ENCODE data around the gene REEP6. TPM values are rescaled to one million over a fixed set of nuclear protein-coding genes. Genes with fewer than 3 reads are reported as not detected.

The REEP6 gene
- polyA plus RNA-seq, 1 experiment, result 0.84 TPM

DNA sequence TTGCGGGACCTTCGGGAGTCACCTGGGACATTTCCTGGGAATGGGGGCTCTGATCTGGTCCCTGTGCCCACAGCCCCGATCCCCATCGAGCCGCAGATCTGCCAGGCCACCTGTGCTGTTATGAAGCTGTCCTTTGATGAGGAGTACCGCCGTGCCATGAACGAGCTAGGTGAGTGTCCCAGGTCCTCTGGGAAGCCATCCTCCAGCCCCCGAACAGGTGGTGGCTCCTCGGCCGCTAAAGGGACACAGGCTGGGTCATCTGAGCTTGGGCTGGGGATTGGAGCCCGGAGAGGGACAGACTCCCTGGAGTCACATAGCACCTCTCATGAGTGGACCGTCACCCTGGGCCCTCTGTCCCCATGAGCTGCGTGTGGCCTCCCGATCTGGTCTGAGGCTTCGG, 33.1 kb upstream of the REEP6 start:
- no peak overlapping the region for H3K4me3 ChIP-seq (ENCODE audit: low read depth, low read length)
- no peak overlapping the region for H3K27ac ChIP-seq (ENCODE audit: low read depth, low read length)
- no peak for TF ChIP-seq CTCF (IDR thresholded peaks at IDR 0.05; ENCODE audit: low read depth, low read length)
- H3K27me3 ChIP-seq (ENCODE audit: control insufficient read depth, insufficient read depth, low read length), result peaks cover 35% of the 10 kb centered on the region
- POLR2A ChIA-PET, result no interaction called here
- peaks cover 10% of the 10 kb centered on the region; the same call in 1 of the 2 replicates for H3K9me3 ChIP-seq (ENCODE audit: control insufficient read depth, insufficient read depth, low read length)
- no peak for DNase-seq (ENCODE audit: low read depth, low spot score)
- CTCF ChIA-PET, result no interaction called here

- no peak for TF ChIP-seq CTCF (IDR thresholded peaks at IDR 0.05; ENCODE audit: low read depth, low read length)
- Histone ChIP-seq H3K27me3 (ENCODE audit: control insufficient read depth, insufficient read depth, low read length) (peaks cover 26% of the 10 kb centered on the region), H3K9me3 (ENCODE audit: control insufficient read depth, insufficient read depth, low read length) (peaks cover 10% of the 10 kb centered on the region; the same call in 1 of the 2 replicates), H3K27ac (ENCODE audit: low read depth, low read length) (no peak overlapping the region), H3K4me3 (ENCODE audit: low read depth, low read length) (no peak overlapping the region)
- CTCF ChIA-PET, result no interaction called here
- POLR2A ChIA-PET, result no interaction called here
- no peak for DNase-seq (ENCODE audit: low read depth, low spot score)
Observed at GRCh38 chr19:1459479-1459878, 31.5 kb upstream of the REEP6 start.

GRCh38 chr19:1460033-1460995, 30.7 kb upstream of the REEP6 start:
- no peak for DNase-seq (ENCODE audit: low read depth, low spot score)
- Histone ChIP-seq H3K9me3 (ENCODE audit: control insufficient read depth, insufficient read depth, low read length) (peaks cover 9% of the 10 kb centered on the region; the same call in 1 of the 2 replicates), H3K27ac (ENCODE audit: low read depth, low read length) (no peak overlapping the region), H3K27me3 (ENCODE audit: control insufficient read depth, insufficient read depth, low read length) (peaks cover 26% of the 10 kb centered on the region), H3K4me3 (ENCODE audit: low read depth, low read length) (no peak overlapping the region)
- ChIA-PET CTCF (no interaction called here), POLR2A (no interaction called here)
- TF ChIP-seq CTCF (IDR thresholded peaks at IDR 0.05; ENCODE audit: low read depth, low read length), result no peak

GRCh38 chr19:1461862-1462261, 29.1 kb upstream of the REEP6 start:
- Histone ChIP-seq H3K27ac (ENCODE audit: low read depth, low read length) (no peak overlapping the region), H3K27me3 (ENCODE audit: control insufficient read depth, insufficient read depth, low read length) (peaks cover 21% of the 10 kb centered on the region), H3K9me3 (ENCODE audit: control insufficient read depth, insufficient read depth, low read length) (no peaks in the 10 kb centered on the region; the same call in 1 of the 2 replicates), H3K4me3 (ENCODE audit: low read depth, low read length) (no peak overlapping the region)
- no peak for DNase-seq (ENCODE audit: low read depth, low spot score)
- TF ChIP-seq CTCF (IDR thresholded peaks at IDR 0.05; ENCODE audit: low read depth, low read length), result no peak
- POLR2A ChIA-PET, result no interaction called here
- CTCF ChIA-PET, result no interaction called here

Measured in AG04450 (cell line).